K562 (cell line): ENCODE data around the gene LYPD6B. TPM values are rescaled to one million over a fixed set of nuclear protein-coding genes. Genes with fewer than 3 reads are reported as not detected.

Source experiments
- ATAC-seq: fragments of 200-7000 bp; cut with Tn5 transposase; 3 replicates; pipeline ENCODE4 v1.9.1; 2020; ENCODE audit warnings: moderate library complexity
- BruUV-seq: library from RNA; stranded (reverse); fragments of 400-500 nt; replicated peaks from 2 replicates; lab custom pipeline; 2021; lab: Mats Ljungman, UMichigan
- CTCF ChIA-PET: fragments of 300-600 bp; formaldehyde crosslinking; extraction: SDS; loops from one replicate; lab custom pipeline; 2021; ENCODE audit warnings: low intra/inter-chr PET ratio; lab: Yijun Ruan, JAX
- POLR2A ChIA-PET: fragments of 300-600, 350-650 bp; sonication (Branson Sonifier 250); formaldehyde crosslinking; extraction: SDS; loops from one replicate; lab custom pipeline; 2021; ENCODE audit warnings: antibody characterized with exemption, inconsistent platforms; lab: Yijun Ruan, JAX
- DNase-seq, 4 experiments: peaks; one replicate each; pipeline versions ENCODE4 v3.0.0 to v3.0.0-alpha.2; 2011 to 2018; ENCODE audit warnings: low spot score in 3 of 4, mixed read lengths in 3 of 4; ENCODE audit errors: extremely low read depth in 1 of 4
- FAIRE-seq: peaks from 2 replicates; lab custom pipeline; 2011; peaks lifted over from hg19 to GRCh38; lab: Jason Lieb, UNC
- H2AFZ ChIP-seq: 2 replicates; pipeline ENCODE4 v1.6.0; 2011; ENCODE audit warnings: low read depth, low read length, control low read depth, inconsistent platforms
- H3K27ac ChIP-seq: fragments of 200-600 bp; 3 replicates; pipeline ENCODE4 v1.8.0; 2011; ENCODE audit warnings: low read depth, mild to moderate bottlenecking, control low read depth, inconsistent platforms, low read length, moderate library complexity, mixed read lengths; ENCODE audit errors: extremely low read depth
- H3K27me3 ChIP-seq, 2 experiments: fragments of 300-600 bp in 1 of 2; 2 replicates in 1 of 2; 3 replicates in 1 of 2; pipeline versions ENCODE4 v1.6.0 to v1.8.0; 2011; ENCODE audit warnings: inconsistent platforms in 2 of 2, low read length in 2 of 2, mild to moderate bottlenecking in 1 of 2, mixed read lengths in 1 of 2, moderate library complexity in 1 of 2; ENCODE audit not compliant: control insufficient read depth in 2 of 2, insufficient read depth in 2 of 2
- H3K36me3 ChIP-seq: fragments of 300-600 bp; 3 replicates; pipeline ENCODE4 v1.8.0; 2011; ENCODE audit warnings: mild to moderate bottlenecking, low read length, inconsistent platforms; ENCODE audit not compliant: control insufficient read depth, insufficient read depth
- H3K4me1 ChIP-seq, 2 experiments: fragments of 200-600 bp in 1 of 2; replicated peaks in 1 of 2; 2 replicates in 1 of 2; 3 replicates in 1 of 2; pipeline versions ENCODE4 v1.5.1 to v1.8.0; 2011; ENCODE audit warnings: inconsistent platforms in 2 of 2, low read length in 2 of 2, mild to moderate bottlenecking in 1 of 2, mixed read lengths in 1 of 2, moderate library complexity in 1 of 2; ENCODE audit not compliant: control insufficient read depth in 2 of 2, insufficient read depth in 2 of 2
- H3K4me2 ChIP-seq: 2 replicates; pipeline ENCODE4 v1.6.1; 2011; ENCODE audit warnings: low read length, control low read depth, inconsistent platforms, mixed read lengths; ENCODE audit not compliant: insufficient read depth
- H3K4me3 ChIP-seq: fragments of 200-600 bp; sonication (generic), shearing (Covaris generic); 2 replicates; pipeline ENCODE4 v1.5.1; 2016; ENCODE audit warnings: control low read depth, inconsistent platforms
- H3K79me2 ChIP-seq: fragments of 200-600 bp; 3 replicates; pipeline ENCODE4 v1.8.0; 2011; ENCODE audit warnings: low read length, inconsistent platforms; ENCODE audit not compliant: control insufficient read depth, insufficient read depth
- H3K9ac ChIP-seq, 2 experiments: 2 replicates each; pipeline versions ENCODE4 v1.6.0 to v1.6.1; 2011; ENCODE audit warnings: low read depth in 2 of 2, low read length in 2 of 2, control low read depth in 1 of 2, inconsistent platforms in 1 of 2, mild to moderate bottlenecking in 1 of 2, mixed read lengths in 1 of 2; ENCODE audit not compliant: insufficient read depth in 1 of 2
- H3K9me1 ChIP-seq: one replicate; pipeline ENCODE4 v1.6.0; 2011; ENCODE audit warnings: inconsistent platforms, mild to moderate bottlenecking, low read length, moderate library complexity; ENCODE audit not compliant: control insufficient read depth, insufficient read depth
- H3K9me3 ChIP-seq: replicated peaks from 2 replicates; pipeline ENCODE4 v1.5.1; 2011; ENCODE audit warnings: low read depth, low read length, inconsistent platforms; ENCODE audit not compliant: control insufficient read depth, insufficient read depth
- H4K20me1 ChIP-seq: replicated peaks from 2 replicates; pipeline ENCODE4 v1.6.1; 2011; ENCODE audit warnings: low read length, inconsistent platforms, mixed read lengths; ENCODE audit not compliant: control insufficient read depth, insufficient read depth
- AFF1 ChIP-seq, 2 experiments: fragments of 450-650 bp; IDR thresholded peaks; 2 replicates each; pipeline ENCODE4 v1.6.1; 2018; ENCODE audit warnings: mild to moderate bottlenecking in 2 of 2, low read depth in 1 of 2; ENCODE audit not compliant: partially characterized antibody in 2 of 2
- ARHGAP35 ChIP-seq: fragments of 450-650 bp; IDR thresholded peaks from 2 replicates; pipeline ENCODE4 v1.6.1; 2018; ENCODE audit not compliant: partially characterized antibody
- BDP1 ChIP-seq: IDR thresholded peaks from 3 replicates; pipeline ENCODE4 v1.6.1; 2011; ENCODE audit not compliant: insufficient read length, insufficient read depth
- BRF2 ChIP-seq: IDR thresholded peaks from 3 replicates; pipeline ENCODE4 v1.6.1; 2011; ENCODE audit warnings: borderline replicate concordance, mild to moderate bottlenecking; ENCODE audit not compliant: insufficient read length, insufficient read depth
- CREB1 ChIP-seq, 2 experiments: sonication (generic) in 1 of 2; formaldehyde crosslinking in 1 of 2; IDR thresholded peaks; 2 replicates each; pipeline versions ENCODE4 v1.6.1 to v1.8.0; 2012 to 2022; ENCODE audit warnings: inconsistent platforms in 1 of 2, mild to moderate bottlenecking in 1 of 2, missing genetic modification reagents in 1 of 2, moderate library complexity in 1 of 2
- CREM ChIP-seq: IDR thresholded peaks from 2 replicates; pipeline ENCODE4 v1.6.1; 2014; ENCODE audit warnings: antibody characterized with exemption, low read depth
- CTCF ChIP-seq, 3 experiments: IDR thresholded peaks in 2 of 3; conservative IDR thresholded peaks in 1 of 3; 2 replicates each; pipeline ENCODE4 v1.5.1; 2011 to 2012; ENCODE audit warnings: low read length in 3 of 3, mild to moderate bottlenecking in 3 of 3, control low read depth in 2 of 3, improper control_type of control experiment in 1 of 3, inconsistent platforms in 1 of 3, low read depth in 1 of 3, mixed read lengths in 1 of 3, moderate library complexity in 1 of 3; ENCODE audit not compliant: insufficient read depth in 2 of 3
- GABPB2 ChIP-seq: fragments of 250-450 bp; sonication (Bioruptor Pico); conservative IDR thresholded peaks from 2 replicates; pipeline ENCODE4 v1.5.1; 2021; ENCODE audit warnings: mild to moderate bottlenecking
- TEAD1 ChIP-seq, 2 experiments: fragments of 450-650 bp in 1 of 2; sonication (generic) in 1 of 2; formaldehyde crosslinking; IDR thresholded peaks; 2 replicates each; pipeline versions ENCODE4 v1.4.0 to v1.8.0; 2020 to 2022; ENCODE audit warnings: mild to moderate bottlenecking in 2 of 2, missing genetic modification reagents in 1 of 2
- ZBTB11 ChIP-seq, 3 experiments: fragments of 200-800 bp in 1 of 3; fragments of 250-450 bp in 1 of 3; fragments of 450-650 bp in 1 of 3; sonication (Bioruptor Pico) in 1 of 3; sonication (Bioruptor generic) in 1 of 3; formaldehyde crosslinking in 1 of 3; IDR thresholded peaks; 2 replicates each; pipeline versions ENCODE4 v1.6.1 to v1.8.0; 2016 to 2022; ENCODE audit warnings: mild to moderate bottlenecking in 2 of 3, missing genetic modification characterization in 2 of 3, missing compliant biosample characterization in 1 of 3, moderate library complexity in 1 of 3
- ZNF23 ChIP-seq: fragments of 250-450 bp; sonication (Bioruptor Pico); IDR thresholded peaks from 2 replicates; pipeline ENCODE4 v1.4.0; 2020; ENCODE audit warnings: mild to moderate bottlenecking
- whole genome bisulfite sequencing: fragments of 100-300 bp; shearing (Covaris generic); methylation state at CpG from one replicate; pipeline ENCODE4 v1.1.6; 2016; ENCODE audit warnings: low coverage, mixed read lengths; ENCODE audit not compliant: insufficient coverage; ENCODE audit errors: missing lambda C conversion rate; 5-methylcytosine and 5-hydroxymethylcytosine counted together
- in situ Hi-C: fragments of 300-500 bp; cut with MboI; formaldehyde crosslinking; loops from 4 replicates; pipeline ENCODE4 v1.15.0; 2018; ENCODE audit warnings: inconsistent platforms, mixed read lengths
- intact Hi-C: fragments of 100-400 bp; cut with micrococcal nuclease; formaldehyde crosslinking; loops from 2 replicates; pipeline ENCODE4 v1.14.2; 2022
- polyA plus RNA-seq, 8 experiments: library from polyadenylated mRNA; depleted of rRNA in 4 of 8; stranded (reverse) in 5 of 8; unstranded in 3 of 8; fragments of >200 nt; fragmentation: Nextera tagmentation in 2 of 8; fragmentation: Illumina TruSeq in 1 of 8; extraction: Ambion mirVana in 2 of 8; extraction: Trizol in 1 of 8; gene quantifications; 2 replicates each; pipeline versions ENCODE4 v1.2.1 to v1.2.3, GENCODE V29; 2011 to 2014; ENCODE audit warnings: inconsistent platforms in 1 of 8, missing spikeins in 1 of 8
- total RNA-seq, 7 experiments: library from RNA; depleted of rRNA in 6 of 7; stranded (reverse); fragments of >200 nt in 6 of 7; fragmentation: Illumina TruSeq in 2 of 7; extraction: Trizol in 2 of 7; gene quantifications; 2 replicates each; pipeline versions ENCODE4 v1.2.1 to v1.2.3, GENCODE V29; 2011 to 2021; ENCODE audit warnings: low replicate concordance in 1 of 7

Gene LYPD6B
- total and polyA plus RNA-seq, 9 of the 15 experiments (the other 6 are each of a cell fraction or from before 2014, with no cell fraction given): not detected

GRCh38 chr2:149178612-149179011, 140.1 kb downstream of the LYPD6B start:
- no peaks in the 10 kb centered on the region for H3K9me1 ChIP-seq
- no peaks in the 10 kb centered on the region for H3K4me1 ChIP-seq
- ChIA-PET CTCF (no interaction called here), POLR2A (interaction anchor here (0.6 to 1.5 kb wide), 2 partner anchors 10 to 30 kb away, joined by 3 to 4 read pairs; no protein-coding TSS in a partner anchor)
- no peak for DNase-seq
- H3K79me2 ChIP-seq: no peaks in the 10 kb centered on the region
- TF ChIP-seq CREM: no peak
- no peak for TF ChIP-seq TEAD1 (CRISPR knock-in tag; IDR thresholded peaks at IDR 0.05)
- TF ChIP-seq CTCF (IDR thresholded peaks at IDR 0.05 in 2 of 3, conservative IDR thresholded peaks at IDR 0.05 in 1 of 3; ENCODE audit: insufficient read depth in 2 of 3, low read depth in 1 of 3, low read length in 3 of 3): no peak
- no peak for TF ChIP-seq AFF1 (IDR thresholded peaks at IDR 0.05; ENCODE audit: low read depth in 1 of 2, partially characterized antibody in 2 of 2)
- no peak for TF ChIP-seq ZNF23 (CRISPR knock-in tag)
- TF ChIP-seq ZBTB11 (CRISPR knock-in tag; IDR thresholded peaks at IDR 0.05): no peak
- TF ChIP-seq BDP1: no peak
- TF ChIP-seq CREB1 (IDR thresholded peaks at IDR 0.05): no peak
- no peak for TF ChIP-seq CREB1 (CRISPR knock-in tag; IDR thresholded peaks at IDR 0.05)
- no peak for TF ChIP-seq BRF2
- no peak for TF ChIP-seq ARHGAP35
- TF ChIP-seq GABPB2: no peak
- H3K9me3 ChIP-seq: no peaks in the 10 kb centered on the region
- WGBS: 0% methylated on average over 5 of the region's 5 CpGs
- no peaks in the 10 kb centered on the region for H3K27me3 ChIP-seq
- H3K36me3 ChIP-seq: no peaks in the 10 kb centered on the region
- H2AFZ ChIP-seq: no peak overlapping the region
- no peaks in the 10 kb centered on the region for H4K20me1 ChIP-seq
- ATAC-seq: no peak
- no peak overlapping the region for H3K9ac ChIP-seq
- no peak overlapping the region for H3K4me2 ChIP-seq
- in situ Hi-C loops (no loop called here), intact Hi-C loops (no loop called here)
- FAIRE-seq: no peak
- no peak overlapping the region for H3K4me3 ChIP-seq
- H3K27ac ChIP-seq: no peak overlapping the region
- no TSS peak for BruUV-seq
